Measurements from ENCODE around the gene FMN1. TPM values are rescaled to one million over a fixed set of nuclear protein-coding genes. Genes with fewer than 3 reads are reported as not detected.

The FMN1 gene
- total and polyA plus RNA-seq, 2 of the 8 experiments (the other 6 are each of a cell fraction or from before 2014, with no cell fraction given): 0.27 to 3.7 TPM

- Histone ChIP-seq H3K4me1 (replicated peaks in 1 of 4; ENCODE audit: control insufficient read depth in 3 of 4, insufficient read depth in 4 of 4, low read length in 3 of 4) (peaks cover 0 to 10% (median 5%) of the 10 kb centered on the region in 4 experiments; a peak in 2 of 7 replicates), H2BK12ac (ENCODE audit: low read depth, low read length) (no peak overlapping the region), H4K8ac (ENCODE audit: extremely low read depth, insufficient read depth, low read length) (no peak overlapping the region), H3K23ac (ENCODE audit: insufficient read length) (no peak overlapping the region), H4K5ac (ENCODE audit: insufficient read length, low read depth, low read length) (no peak overlapping the region), H4K20me1 (replicated peaks in 1 of 2; ENCODE audit: control insufficient read depth in 1 of 2, insufficient read depth in 2 of 2, low read length in 2 of 2) (no peaks in the 10 kb centered on the region), H3K18ac (ENCODE audit: extremely low read depth, low read length) (no peak overlapping the region), H2BK15ac (ENCODE audit: low read length) (no peak overlapping the region), H2AFZ (ENCODE audit: low read length) (no peak overlapping the region), H3K56ac (replicated peaks; ENCODE audit: insufficient read length, low read depth, low read length) (no peak overlapping the region), H3K79me1 (ENCODE audit: low read depth, low read length) (no peaks in the 10 kb centered on the region), H3K9me3 (ENCODE audit: insufficient read depth in 2 of 2, low read depth in 1 of 2, low read length in 1 of 2) (no peaks in the 10 kb centered on the region), H3K14ac (ENCODE audit: insufficient read length) (no peak overlapping the region), H3K4me3 (ENCODE audit: extremely low read depth in 1 of 4, insufficient read depth in 2 of 4, low read depth in 3 of 4, low read length in 4 of 4) (no peak overlapping the region), H3K27ac (ENCODE audit: low read depth, low read length) (no peak overlapping the region), H3K23me2 (ENCODE audit: low read depth, low read length) (peaks cover 8% of the 10 kb centered on the region; the same call in 1 of the 2 replicates), H3K36me3 (ENCODE audit: control insufficient read depth in 2 of 4, insufficient read depth in 4 of 4, low read length in 3 of 4) (no peaks in the 10 kb centered on the region), H2BK20ac (ENCODE audit: low read length) (no peak overlapping the region), H2AK5ac (ENCODE audit: low read depth, low read length) (no peak overlapping the region), H3K79me2 (ENCODE audit: control insufficient read depth in 1 of 2, insufficient read depth in 2 of 2, low read length in 2 of 2) (no peaks in the 10 kb centered on the region), H2BK5ac (ENCODE audit: low read depth, low read length) (no peak overlapping the region), H3K9ac (replicated peaks in 1 of 4; ENCODE audit: extremely low read depth in 1 of 4, low read depth in 3 of 4, low read length in 3 of 4) (no peak overlapping the region), H3K27me3 (replicated peaks in 1 of 4; ENCODE audit: control insufficient read depth in 3 of 4, extremely low read depth in 1 of 4, insufficient read depth in 3 of 4, low read length in 3 of 4) (no peaks in the 10 kb centered on the region; a peak in 1 of 7 replicates), H2BK120ac (replicated peaks; ENCODE audit: low read depth, low read length) (no peak overlapping the region), H4K91ac (replicated peaks; ENCODE audit: insufficient read length, low read length) (no peak overlapping the region), H3K4me2 (ENCODE audit: insufficient read depth in 1 of 2, low read depth in 2 of 2, low read length in 2 of 2) (no peak overlapping the region), H3K4ac (replicated peaks; ENCODE audit: insufficient read length, low read depth, low read length) (no peak overlapping the region)
- DNase-seq (ENCODE audit: low read depth in 1 of 2, low spot score in 2 of 2) (no peak), FAIRE-seq (no peak)
- POLR2A ChIA-PET (ENCODE audit: partially characterized antibody): no interaction called here
- WGBS, 2 experiments (ENCODE audit: extremely low coverage in 1 of 2, insufficient coverage in 1 of 2, insufficient read length in 1 of 2, insufficient replicate concordance in 2 of 2, low coverage in 1 of 2, low lambda C conversion rate in 2 of 2, missing lambda C conversion rate in 1 of 2): 89% methylated on average over 4 of the region's 5 CpGs; no CpG with 5 or more reads in 1 of the 2 experiments
- no peak for TF ChIP-seq NRF1 (IDR thresholded peaks at IDR 0.05; ENCODE audit: low read depth, low read length)
- no peak for TF ChIP-seq EGR1 (IDR thresholded peaks at IDR 0.05; ENCODE audit: borderline replicate concordance, low read depth, low read length)
- no peak for TF ChIP-seq TAF1 (IDR thresholded peaks at IDR 0.05; ENCODE audit: low read depth, low read length)
- no peak for TF ChIP-seq SP1 (IDR thresholded peaks at IDR 0.05; ENCODE audit: low read depth, low read length)
- TF ChIP-seq EZH2 (IDR thresholded peaks at IDR 0.05; ENCODE audit: low read depth, low read length, severe bottlenecking): no peak
- no peak for TF ChIP-seq PHF8 (conservative IDR thresholded peaks at IDR 0.05; ENCODE audit: low read depth, low read length)
- no peak for TF ChIP-seq ZNF274 (IDR thresholded peaks at IDR 0.05; ENCODE audit: borderline replicate concordance, extremely low read depth, low read length)
- TF ChIP-seq POLR2AphosphoS5 (IDR thresholded peaks at IDR 0.05; ENCODE audit: low read depth, low read length): no peak
- TF ChIP-seq TCF12 (IDR thresholded peaks at IDR 0.05; ENCODE audit: low read depth, low read length): no peak
- TF ChIP-seq MAX (IDR thresholded peaks at IDR 0.05): no peak
- no peak for TF ChIP-seq POU5F1 (IDR thresholded peaks at IDR 0.05; ENCODE audit: low read depth, low read length)
- TF ChIP-seq CBX8 (IDR thresholded peaks at IDR 0.05; ENCODE audit: borderline replicate concordance, low read depth, low read length): no peak
- CTCF ChIA-PET (ENCODE audit: partially characterized antibody): interaction anchor here (0.8 to 1.8 kb wide), 3 partner anchors 19 to 204 kb away, joined by 3 to 4 read pairs (median 3); no protein-coding TSS in a partner anchor
Observed at GRCh38 chr15:33197636-33198035, 3.1 kb upstream of the FMN1 start.
